HG03103 (cell line): ENCODE measurements around the gene SPC24.
"Not testable (repeated sequence)": the region's sequence is repeated elsewhere in the genome, so short reads cannot be mapped to it uniquely, and the experiment has no call there.

ENCODE experiments used
- ATAC-seq: cut with Tn5 transposase; IDR thresholded peaks from one replicate; pipeline ENCODE4 v1.9.1; 2021; ENCODE audit warnings: low read depth; ENCODE audit not compliant: unreplicated experiment

The SPC24 gene

GRCh38 chr19:11166281-11167142 lies 10.9 kb upstream of the SPC24 start:
- ATAC-seq = no peak

GRCh38 chr19:11165486-11166030 lies 10.0 kb upstream of the SPC24 start:
- ATAC-seq = no peak

GRCh38 chr19:11164879-11165406 lies 9.4 kb upstream of the SPC24 start:
- no peak for ATAC-seq

GRCh38 chr19:11164296-11164695 lies 8.7 kb upstream of the SPC24 start:
- no peak for ATAC-seq

GRCh38 chr19:11160440-11160768 lies 4.8 kb upstream of the SPC24 start:
- not testable (repeated sequence) for ATAC-seq

GRCh38 chr19:11159598-11160439 lies 4.2 kb upstream of the SPC24 start:
- ATAC-seq = no peak

- no peak for ATAC-seq
These were observed 917 bp downstream of the SPC24 start for GRCh38 chr19:11154683-11155047.

GRCh38 chr19:11152318-11153062 lies 3.1 kb downstream of the SPC24 start:
- no peak for ATAC-seq

GRCh38 chr19:11151181-11151580 lies 4.4 kb downstream of the SPC24 start:
- no peak for ATAC-seq

GRCh38 chr19:11148001-11148400 lies 7.6 kb downstream of the SPC24 start:
- no peak for ATAC-seq

GRCh38 chr19:11145536-11145924 lies 10.1 kb downstream of the SPC24 start:
- ATAC-seq = no peak

GRCh38 chr19:11142528-11143171 lies 12.9 kb downstream of the SPC24 start:
- no peak for ATAC-seq

- ATAC-seq = no peak
These were observed 13.6 kb downstream of the SPC24 start for GRCh38 chr19:11141937-11142527.

- no peak for ATAC-seq
These were observed 14.7 kb downstream of the SPC24 start for GRCh38 chr19:11140896-11141295.

GRCh38 chr19:11140023-11140538 lies 15.5 kb downstream of the SPC24 start:
- not testable (repeated sequence) for ATAC-seq

- ATAC-seq = no peak
These were observed 16.8 kb downstream of the SPC24 start for GRCh38 chr19:11138601-11139300.

- ATAC-seq = no peak
These were observed 17.8 kb downstream of the SPC24 start for GRCh38 chr19:11137542-11138384.
